ENCODE results near the gene IFITM10. TPM values are rescaled to one million over a fixed set of nuclear protein-coding genes. Genes with fewer than 3 reads are reported as not detected.
"Not testable (repeated sequence)": the region's sequence is repeated elsewhere in the genome, so short reads cannot be mapped to it uniquely, and the experiment has no call there.

The IFITM10 gene
- total and polyA plus RNA-seq, 9 donors, result 0.08 to 0.27 (median 0.17) TPM; not detected in 1

DNA sequence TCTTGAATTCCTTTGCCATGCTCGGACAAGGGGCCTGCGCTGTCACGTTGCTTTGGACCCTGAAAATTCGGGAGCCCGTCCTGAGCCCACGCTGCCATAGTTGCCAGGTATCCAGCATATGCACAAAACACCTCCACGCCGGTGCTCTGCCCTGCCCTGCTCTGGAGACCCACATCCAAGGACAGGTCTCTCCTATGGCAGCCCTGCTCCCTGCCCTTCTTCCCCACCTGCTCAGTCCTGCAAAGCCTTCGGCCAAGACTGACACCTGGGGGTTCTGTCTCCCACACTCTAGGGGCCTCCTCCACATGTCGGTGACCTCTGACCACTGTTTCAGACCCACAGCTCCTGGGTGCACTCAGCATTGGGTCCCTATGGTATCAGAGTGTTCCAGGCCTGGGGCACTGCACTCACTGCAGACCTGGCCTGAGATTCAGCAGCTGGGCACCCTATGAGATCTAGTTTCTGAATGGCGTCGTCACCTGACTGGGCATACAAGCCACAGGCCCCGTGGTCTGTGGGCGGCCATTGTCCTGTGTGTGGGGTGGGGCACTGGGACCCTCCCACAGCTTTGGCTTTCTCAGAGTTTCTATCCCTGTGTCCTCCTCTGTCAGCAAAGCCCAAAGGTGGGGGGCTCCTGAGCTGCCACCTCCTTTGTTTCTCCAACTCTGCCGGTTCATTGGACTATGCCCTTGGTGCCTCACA is 55.4 kb downstream of the IFITM10 start:
- no peak overlapping the region for H3K27ac ChIP-seq (ENCODE audit: low read length)
- no peak for DNase-seq
- H3K4me1 ChIP-seq (ENCODE audit: control insufficient read depth, insufficient read depth, low read length), result peaks cover 27% of the 10 kb centered on the region
- H3K9me3 ChIP-seq (replicated peaks; ENCODE audit: control insufficient read depth, low read depth, low read length), result no peaks in the 10 kb centered on the region
- H3K4me3 ChIP-seq (ENCODE audit: low read length), result no peak overlapping the region
- no peaks in the 10 kb centered on the region for H3K36me3 ChIP-seq (ENCODE audit: control insufficient read depth, insufficient read depth, low read length)
- H3K27me3 ChIP-seq (ENCODE audit: control insufficient read depth, insufficient read depth, low read length), result peaks cover 8% of the 10 kb centered on the region
- 78% methylated on average over 15 of the region's 15 CpGs for whole genome bisulfite sequencing (ENCODE audit: insufficient coverage)

DNA sequence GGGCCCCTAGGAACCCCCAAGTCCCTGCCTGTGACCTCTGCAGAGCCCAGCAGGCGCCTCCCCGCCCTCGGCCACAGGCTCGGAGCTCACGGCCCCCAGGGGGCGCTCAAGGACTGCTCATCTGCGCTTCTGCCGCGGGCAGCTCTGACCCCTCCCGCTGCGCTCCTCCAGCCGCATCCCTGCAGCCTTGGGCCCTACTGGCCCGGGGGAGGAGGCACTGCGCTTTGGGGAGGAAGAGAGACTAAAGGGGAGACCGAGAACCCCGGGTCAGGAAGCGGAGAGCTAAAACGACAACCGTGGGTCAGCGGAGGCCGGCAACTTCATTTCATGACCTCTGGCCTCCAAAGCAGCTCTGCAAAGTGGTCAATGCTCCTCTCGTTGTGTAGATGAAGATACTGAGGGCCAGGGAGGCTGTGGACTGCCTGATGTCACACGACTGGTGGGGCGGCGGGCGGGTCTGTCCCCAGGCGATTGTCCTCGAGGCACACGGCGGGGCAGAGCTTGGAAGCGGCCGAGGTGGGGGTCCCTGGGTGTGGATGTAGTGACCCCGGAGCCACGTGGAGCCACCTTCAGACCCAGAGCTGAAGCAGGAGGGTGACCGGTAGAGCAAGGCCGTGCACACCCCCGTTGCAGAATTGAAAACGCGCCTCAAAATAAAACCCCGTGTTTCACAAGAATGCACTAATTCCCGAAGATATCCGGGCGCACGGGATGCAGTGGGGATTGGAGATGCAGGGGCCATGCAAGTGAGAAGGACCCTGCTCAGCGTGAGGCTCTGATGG is 56.1 kb downstream of the IFITM10 start:
- no peaks in the 10 kb centered on the region for H3K36me3 ChIP-seq (ENCODE audit: control insufficient read depth, insufficient read depth, low read length)
- peak; percentile 88 for DNase-seq
- WGBS (ENCODE audit: insufficient coverage), result 54% methylated on average over 36 of the region's 45 CpGs
- no peak overlapping the region for H3K4me3 ChIP-seq (ENCODE audit: low read length)
- no peak overlapping the region for H3K27ac ChIP-seq (ENCODE audit: low read length)
- peaks cover 27% of the 10 kb centered on the region for H3K4me1 ChIP-seq (ENCODE audit: control insufficient read depth, insufficient read depth, low read length)
- no peaks in the 10 kb centered on the region for H3K9me3 ChIP-seq (replicated peaks; ENCODE audit: control insufficient read depth, low read depth, low read length)
- peaks cover 8% of the 10 kb centered on the region for H3K27me3 ChIP-seq (ENCODE audit: control insufficient read depth, insufficient read depth, low read length)

DNA sequence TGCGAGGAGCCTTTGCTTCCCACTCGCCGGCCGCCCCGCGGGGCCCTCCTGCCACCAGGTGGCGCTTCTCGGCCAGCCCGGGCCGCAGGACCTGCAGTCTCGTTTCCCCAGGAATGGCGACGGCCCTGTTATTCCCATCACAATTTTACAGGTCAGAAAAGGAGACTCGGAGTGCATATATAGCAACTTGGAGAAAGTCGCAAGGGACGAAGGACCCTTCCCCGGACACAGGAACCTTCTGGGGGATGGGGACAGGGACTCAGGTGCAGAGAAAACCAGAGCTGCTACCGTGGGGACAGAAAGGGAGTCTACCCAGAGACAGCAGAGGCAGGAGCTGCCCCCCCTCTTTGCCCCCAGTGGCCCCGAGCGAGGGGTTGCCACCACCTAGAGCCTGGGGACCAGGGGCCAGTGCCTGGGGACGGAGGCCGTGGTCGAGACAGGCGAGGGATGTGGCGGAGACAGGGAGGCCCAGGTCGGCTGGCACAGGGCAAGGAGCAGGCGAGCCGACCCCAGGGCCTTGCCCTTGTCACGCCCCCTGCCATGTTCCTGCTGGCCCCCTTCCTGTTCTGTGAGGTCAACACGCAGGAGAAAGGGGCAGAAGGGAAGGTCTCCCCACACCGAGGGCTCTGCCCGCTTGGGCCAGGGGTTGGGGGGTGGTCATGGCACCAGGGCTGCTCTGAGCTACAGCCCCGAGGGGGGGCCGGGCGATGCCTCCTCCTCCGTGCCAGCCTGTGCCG is 56.9 kb downstream of the IFITM10 start:
- WGBS (ENCODE audit: insufficient coverage), result 19% methylated on average over 23 of the region's 37 CpGs
- H3K27me3 ChIP-seq (ENCODE audit: control insufficient read depth, insufficient read depth, low read length), result peaks cover 8% of the 10 kb centered on the region
- H3K27ac ChIP-seq (ENCODE audit: low read length), result no peak overlapping the region
- H3K9me3 ChIP-seq (replicated peaks; ENCODE audit: control insufficient read depth, low read depth, low read length), result no peaks in the 10 kb centered on the region
- peak; percentile 82 for DNase-seq
- H3K4me3 ChIP-seq (ENCODE audit: low read length), result peak overlapping the region; percentile 2
- H3K36me3 ChIP-seq (ENCODE audit: control insufficient read depth, insufficient read depth, low read length), result no peaks in the 10 kb centered on the region
- H3K4me1 ChIP-seq (ENCODE audit: control insufficient read depth, insufficient read depth, low read length), result peaks cover 27% of the 10 kb centered on the region

DNA sequence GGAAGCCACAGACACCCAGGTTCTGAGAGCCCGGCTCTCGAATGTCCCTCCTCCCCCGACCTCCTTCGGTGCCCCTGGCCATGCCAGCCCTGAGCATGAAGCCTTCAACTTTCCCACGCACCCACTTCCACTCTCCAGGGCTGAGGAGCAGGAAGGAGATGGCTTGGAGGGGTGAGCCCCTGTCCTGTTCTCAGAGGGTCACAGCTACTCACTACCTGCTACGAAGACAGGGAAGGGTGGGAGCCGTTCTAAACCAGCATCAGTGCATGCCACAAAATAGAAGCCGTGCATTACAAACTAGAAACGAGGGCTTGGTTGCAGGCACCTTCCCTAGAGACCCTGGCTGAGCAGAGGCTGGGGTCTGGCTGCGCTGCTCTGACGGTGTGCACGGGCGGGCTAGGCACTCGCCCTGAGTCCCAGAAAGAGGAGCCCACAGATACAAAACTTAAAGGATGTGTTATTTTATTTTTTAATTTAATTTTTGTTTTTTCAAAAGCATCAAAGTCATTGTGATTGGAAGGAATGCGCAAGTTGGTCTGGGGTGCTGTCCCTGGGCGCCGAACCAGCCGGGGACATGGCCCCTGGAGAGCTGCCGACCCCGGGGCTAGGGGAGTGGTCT is 57.6 kb downstream of the IFITM10 start:
- H3K27me3 ChIP-seq (ENCODE audit: control insufficient read depth, insufficient read depth, low read length), result peaks cover 8% of the 10 kb centered on the region
- no peaks in the 10 kb centered on the region for H3K9me3 ChIP-seq (replicated peaks; ENCODE audit: control insufficient read depth, low read depth, low read length)
- no peak for DNase-seq
- no peaks in the 10 kb centered on the region for H3K36me3 ChIP-seq (ENCODE audit: control insufficient read depth, insufficient read depth, low read length)
- no peak overlapping the region for H3K4me3 ChIP-seq (ENCODE audit: low read length)
- 22% methylated on average over 8 of the region's 20 CpGs for WGBS (ENCODE audit: insufficient coverage)
- H3K27ac ChIP-seq (ENCODE audit: low read length), result no peak overlapping the region
- peaks cover 27% of the 10 kb centered on the region for H3K4me1 ChIP-seq (ENCODE audit: control insufficient read depth, insufficient read depth, low read length)

DNA sequence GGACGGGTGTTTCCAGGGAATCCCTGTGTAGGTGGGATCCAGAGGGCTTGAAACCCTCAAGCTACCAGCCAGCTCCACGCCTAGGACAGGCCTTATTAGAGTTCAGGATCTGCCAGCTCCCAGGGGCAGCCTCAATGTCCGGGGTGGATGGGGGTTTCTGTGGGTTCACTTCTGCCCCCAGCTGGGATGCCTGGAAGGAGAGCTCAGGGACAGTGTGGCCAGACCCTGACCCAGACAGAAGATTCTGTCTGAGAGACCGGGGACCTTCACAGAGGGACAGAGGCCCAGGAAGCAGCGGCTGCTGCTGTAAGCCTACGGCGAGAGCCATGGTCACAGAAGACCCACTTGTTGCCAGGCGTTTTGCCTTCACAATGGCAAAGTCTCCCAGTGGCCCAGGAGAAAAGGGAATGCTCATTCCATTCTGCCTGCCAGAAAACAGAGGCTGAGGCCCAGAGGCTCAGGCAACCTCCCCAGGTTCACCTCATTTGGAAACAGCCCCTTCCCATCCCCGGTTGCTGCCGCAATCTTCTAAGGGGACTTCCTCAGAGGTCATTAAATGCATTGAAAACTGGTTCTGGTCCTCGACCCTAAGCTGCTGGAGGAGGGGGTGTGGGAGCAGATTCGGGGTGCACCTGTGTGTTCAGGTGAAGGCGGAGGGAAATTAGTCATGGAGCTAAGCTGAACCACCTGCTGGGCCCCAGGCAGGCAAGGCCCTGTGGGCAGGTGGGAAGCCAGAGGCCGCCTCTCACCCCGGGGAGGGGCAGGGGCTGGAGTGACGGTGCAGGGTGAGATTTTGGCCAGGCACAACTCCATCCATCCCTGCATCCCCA is 58.3 kb downstream of the IFITM10 start:
- H3K4me3 ChIP-seq (ENCODE audit: low read length), result no peak overlapping the region
- 76% methylated on average over 10 of the region's 16 CpGs for WGBS (ENCODE audit: insufficient coverage)
- no peak overlapping the region for H3K27ac ChIP-seq (ENCODE audit: low read length)
- peaks cover 8% of the 10 kb centered on the region for H3K27me3 ChIP-seq (ENCODE audit: control insufficient read depth, insufficient read depth, low read length)
- no peaks in the 10 kb centered on the region for H3K9me3 ChIP-seq (replicated peaks; ENCODE audit: control insufficient read depth, low read depth, low read length)
- DNase-seq, result no peak
- no peaks in the 10 kb centered on the region for H3K36me3 ChIP-seq (ENCODE audit: control insufficient read depth, insufficient read depth, low read length)
- H3K4me1 ChIP-seq (ENCODE audit: control insufficient read depth, insufficient read depth, low read length), result peaks cover 27% of the 10 kb centered on the region

DNA sequence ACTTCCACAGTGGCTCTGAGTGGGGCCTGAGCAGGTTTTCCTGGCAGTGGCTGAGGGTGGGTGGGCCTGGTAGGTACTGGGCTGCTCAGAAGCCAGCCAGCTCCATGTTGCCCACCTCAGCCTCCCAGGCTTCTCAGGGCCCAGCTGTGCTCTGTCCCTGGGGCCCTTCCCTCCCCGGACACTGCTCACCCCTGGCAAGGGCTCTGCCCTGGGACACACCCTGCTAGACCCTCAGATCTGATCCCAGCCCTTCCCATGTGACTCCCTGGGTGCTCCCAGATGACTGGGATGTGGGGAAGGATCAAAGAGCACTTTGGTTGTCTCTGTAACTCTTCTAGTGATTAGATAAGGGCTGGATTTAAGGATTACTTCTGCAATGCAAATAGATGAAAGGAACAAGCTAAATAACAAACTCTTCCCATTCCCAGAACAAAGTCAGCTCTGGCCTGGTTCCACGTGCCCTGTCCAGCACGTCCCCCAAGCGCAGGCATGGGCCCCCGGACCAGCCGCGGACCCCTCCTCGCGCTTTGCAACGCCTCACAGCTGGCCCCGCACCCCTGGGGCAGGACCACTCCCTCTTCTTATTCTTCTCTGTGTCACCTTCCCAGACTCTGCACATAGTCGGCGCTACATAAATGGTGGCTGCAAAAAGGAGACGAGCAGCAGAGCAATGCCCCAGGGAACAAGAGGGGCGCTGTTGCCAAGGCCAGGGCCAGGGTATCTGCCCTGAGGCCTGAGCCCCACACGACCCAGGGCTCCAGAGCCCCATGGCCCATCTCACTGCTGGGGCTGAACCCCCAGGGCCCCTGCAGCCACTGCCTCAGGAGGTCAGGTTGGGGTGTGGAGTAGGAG is 59.1 kb downstream of the IFITM10 start:
- Histone ChIP-seq H3K4me3 (ENCODE audit: low read length) (no peak overlapping the region), H3K9me3 (replicated peaks; ENCODE audit: control insufficient read depth, low read depth, low read length) (no peaks in the 10 kb centered on the region), H3K4me1 (ENCODE audit: control insufficient read depth, insufficient read depth, low read length) (peaks cover 27% of the 10 kb centered on the region), H3K27me3 (ENCODE audit: control insufficient read depth, insufficient read depth, low read length) (peaks cover 8% of the 10 kb centered on the region), H3K27ac (ENCODE audit: low read length) (no peak overlapping the region), H3K36me3 (ENCODE audit: control insufficient read depth, insufficient read depth, low read length) (no peaks in the 10 kb centered on the region)
- WGBS (ENCODE audit: insufficient coverage), result 47% methylated on average over 15 of the region's 16 CpGs
- DNase-seq, result no peak

DNA sequence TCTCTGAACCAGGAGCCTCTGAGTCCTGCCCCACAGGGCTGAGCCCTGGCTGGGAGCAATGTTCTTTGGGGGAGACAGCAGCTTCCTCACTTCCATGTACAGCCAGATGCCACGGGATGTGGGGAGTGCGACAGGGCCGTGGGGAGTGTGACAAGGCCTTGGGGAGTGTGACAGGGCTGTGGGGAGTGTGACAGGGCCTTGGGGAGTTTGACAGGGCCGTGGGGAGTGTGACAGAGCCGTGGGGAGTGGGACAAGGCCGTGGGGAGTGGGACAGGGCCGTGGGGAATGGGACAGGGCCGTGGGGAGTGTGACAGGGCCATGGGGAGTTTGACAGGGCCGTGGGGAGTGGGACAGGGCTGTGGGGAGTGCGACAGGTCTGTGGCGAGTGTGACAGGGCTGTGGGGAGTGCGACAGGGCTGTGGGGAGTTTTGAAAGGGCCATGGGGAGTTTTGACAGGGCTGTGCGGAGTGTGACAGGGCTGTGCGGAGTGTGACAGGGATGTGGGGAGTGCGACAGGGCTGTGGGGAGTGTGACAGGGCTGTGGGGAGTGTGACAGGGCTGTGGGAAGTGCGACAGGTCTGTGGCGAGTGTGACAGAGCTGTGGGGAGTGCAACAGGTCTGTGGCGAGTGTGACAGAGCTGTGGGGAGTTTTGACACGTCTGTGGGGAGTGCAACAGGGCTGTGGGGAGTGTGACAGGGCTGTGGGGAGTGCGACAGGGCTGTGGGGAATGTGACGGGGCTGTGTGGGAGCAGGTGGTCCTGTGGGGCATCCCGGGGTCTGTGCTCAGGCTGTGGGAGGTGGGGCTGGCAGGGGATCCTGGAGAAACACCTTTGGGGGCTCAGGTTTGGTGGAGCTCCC is 60.0 kb downstream of the IFITM10 start:
- DNase-seq, result no peak
- Histone ChIP-seq H3K4me3 (ENCODE audit: low read length) (no peak overlapping the region), H3K4me1 (ENCODE audit: control insufficient read depth, insufficient read depth, low read length) (peaks cover 29% of the 10 kb centered on the region), H3K36me3 (ENCODE audit: control insufficient read depth, insufficient read depth, low read length) (no peaks in the 10 kb centered on the region), H3K27ac (ENCODE audit: low read length) (no peak overlapping the region), H3K9me3 (replicated peaks; ENCODE audit: control insufficient read depth, low read depth, low read length) (no peaks in the 10 kb centered on the region), H3K27me3 (ENCODE audit: control insufficient read depth, insufficient read depth, low read length) (peaks cover 8% of the 10 kb centered on the region)
- WGBS (ENCODE audit: insufficient coverage), result 72% methylated on average over 19 of the region's 22 CpGs

DNA sequence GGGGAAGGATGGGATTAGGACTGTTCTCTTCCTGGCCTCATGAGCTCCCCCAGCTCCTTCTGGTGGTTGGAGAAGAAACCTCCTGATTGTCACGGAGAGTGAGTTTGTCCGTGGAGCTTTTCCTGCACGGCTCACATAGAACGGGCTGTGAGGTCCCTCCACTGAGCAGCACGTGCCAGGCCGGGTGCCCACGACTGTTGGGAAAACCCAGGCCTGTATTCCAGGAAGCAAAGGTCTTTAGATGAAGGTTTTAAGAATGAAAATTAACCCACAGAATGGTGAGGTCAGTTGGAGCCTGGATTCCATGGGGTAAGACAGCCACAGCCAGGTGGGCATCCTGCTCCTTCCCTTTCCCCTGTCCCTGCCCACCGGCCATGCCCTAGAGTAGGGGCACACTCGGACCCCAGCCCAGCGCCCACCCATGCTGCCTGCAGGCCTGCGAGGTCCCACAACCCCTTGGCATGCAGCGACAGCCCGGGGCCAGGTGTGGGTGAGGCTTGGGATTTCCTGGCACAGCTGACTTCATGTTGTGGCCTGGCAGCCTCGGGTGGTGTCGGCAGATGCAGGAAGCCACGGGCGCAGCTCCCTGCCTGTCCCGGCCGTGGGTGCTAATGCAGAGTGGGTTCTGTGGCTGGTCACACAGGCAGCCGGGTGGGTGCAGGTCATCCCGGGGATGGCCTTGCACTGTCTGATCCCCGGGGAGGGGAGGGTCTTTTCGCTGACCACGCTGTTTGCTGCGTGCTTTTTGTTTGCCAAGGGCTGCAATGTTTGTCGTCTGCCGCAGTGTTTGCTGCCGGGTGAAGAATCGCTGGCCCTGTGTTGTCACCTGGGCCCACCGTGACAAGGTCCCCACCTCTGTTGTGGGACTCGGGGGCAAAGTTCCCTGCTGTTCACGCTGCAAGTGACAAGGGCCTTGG is 60.9 kb downstream of the IFITM10 start:
- H3K9me3 ChIP-seq (replicated peaks; ENCODE audit: control insufficient read depth, low read depth, low read length); H3K27me3 ChIP-seq (ENCODE audit: control insufficient read depth, insufficient read depth, low read length); H3K36me3 ChIP-seq (ENCODE audit: control insufficient read depth, insufficient read depth, low read length); H3K27ac ChIP-seq (ENCODE audit: low read length); H3K4me3 ChIP-seq (ENCODE audit: low read length); DNase-seq: not testable (repeated sequence)
- WGBS (ENCODE audit: insufficient coverage), result 93% methylated on average over 7 of the region's 32 CpGs
- peaks cover 30% of the 10 kb centered on the region for H3K4me1 ChIP-seq (ENCODE audit: control insufficient read depth, insufficient read depth, low read length)
